Ramos (cell line): ENCODE data around the gene ROMO1.

ENCODE experiments used
- in situ Hi-C: fragments of 300-500 bp; cut with MboI; formaldehyde crosslinking; loops from one replicate; pipeline ENCODE4 v1.14.3; 2022; ENCODE audit warnings: low sequenced_read_pairs; ENCODE audit not compliant: unreplicated experiment

ROMO1 gene

DNA sequence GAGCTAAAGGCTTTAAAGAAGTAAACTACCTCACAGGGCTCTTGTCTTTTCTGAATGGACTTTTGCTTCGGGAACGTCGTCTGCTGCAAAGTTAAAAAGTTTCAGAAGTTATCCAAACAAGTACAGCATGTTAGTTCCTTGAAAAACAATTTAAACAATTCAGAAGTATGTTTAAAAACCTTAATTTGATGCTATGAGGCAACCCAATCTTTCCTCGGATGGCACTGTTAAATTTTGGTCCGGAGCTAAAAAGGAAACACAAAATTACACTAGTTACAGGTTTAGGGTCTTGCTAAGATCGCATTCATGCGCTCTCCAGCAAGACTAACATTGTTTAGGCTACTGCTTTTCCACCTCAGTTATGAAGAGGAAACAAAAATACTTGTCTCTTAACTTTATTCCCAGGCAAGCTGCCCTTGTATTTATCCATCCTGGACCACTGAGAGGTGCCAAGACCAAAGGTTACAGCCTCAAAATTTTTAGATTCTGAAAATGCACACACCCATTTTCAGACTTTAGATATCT lies 30.1 kb downstream of the ROMO1 start:
- in situ Hi-C loops: no loop called here

DNA sequence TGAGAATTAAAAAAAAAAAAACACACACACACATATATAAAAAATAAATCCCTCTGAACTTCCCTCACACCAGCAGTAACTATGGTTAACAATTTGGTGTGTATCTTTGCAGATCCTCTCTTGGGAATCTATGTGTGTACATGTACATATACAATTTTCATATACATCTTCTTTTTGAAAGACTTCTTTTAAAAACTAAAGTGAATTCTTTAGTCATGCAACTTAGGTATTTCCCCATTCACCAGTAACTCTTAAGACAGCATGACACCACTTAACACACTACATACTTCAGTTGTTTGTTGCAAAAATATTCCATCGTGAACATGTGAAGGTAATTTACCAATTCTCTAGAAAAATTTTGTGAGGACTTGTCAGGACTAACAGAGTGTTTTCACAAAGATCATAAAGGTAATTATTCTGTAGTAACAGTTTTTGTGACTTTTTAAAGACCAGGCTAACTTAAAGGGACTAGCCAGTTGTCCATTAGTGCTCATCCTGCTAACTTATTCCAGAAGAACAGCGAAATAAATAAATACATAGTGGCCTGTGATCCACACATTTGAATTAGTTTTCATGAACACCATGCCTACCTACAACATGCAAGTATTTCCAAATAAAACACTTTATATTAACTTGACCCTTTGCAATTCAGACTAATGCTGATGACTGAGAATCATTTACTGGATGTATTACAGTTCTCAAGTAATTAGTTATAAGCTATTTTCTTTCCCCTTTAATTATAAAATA lies 30.8 kb downstream of the ROMO1 start:
- in situ Hi-C loops: no loop called here

DNA sequence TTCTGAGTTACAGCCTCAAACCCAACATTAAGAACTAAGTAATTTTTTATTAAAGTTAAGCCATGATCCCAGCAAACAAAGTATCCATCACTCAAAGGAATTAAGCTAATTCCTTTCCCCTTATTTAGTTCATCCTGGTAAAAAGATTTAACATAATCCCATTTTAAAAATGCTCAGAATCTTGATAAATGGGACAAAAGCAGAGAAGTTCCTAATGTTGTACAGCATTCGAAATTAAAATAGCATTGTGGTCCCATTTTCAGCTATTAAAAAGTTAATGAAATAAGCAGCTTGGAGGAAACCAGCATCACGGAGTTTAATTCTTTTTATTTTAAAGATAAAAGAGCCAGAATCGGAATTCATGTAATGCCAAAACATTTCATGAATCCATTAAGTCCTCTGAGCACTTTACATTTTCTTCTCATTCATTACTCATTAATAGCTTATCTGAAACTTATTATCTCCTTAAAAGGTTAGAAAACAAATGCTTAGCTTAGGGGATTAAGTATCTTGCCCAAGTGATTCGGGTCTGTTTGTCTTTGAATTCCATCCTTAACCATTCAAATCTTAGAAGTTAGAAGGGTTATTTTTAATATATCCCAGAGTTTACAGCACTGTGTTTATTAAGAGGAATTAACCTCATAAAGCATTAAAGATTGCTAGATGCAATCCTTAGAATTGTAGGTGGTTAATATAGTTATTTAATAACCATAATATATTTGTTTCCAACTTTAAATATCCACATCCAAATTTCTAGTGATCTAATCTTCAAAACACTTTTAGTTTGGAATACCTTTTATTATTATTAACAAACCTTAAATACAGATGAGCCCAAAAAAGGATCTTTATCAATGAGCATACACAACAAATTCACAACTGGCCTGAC lies 31.6 kb downstream of the ROMO1 start:
- in situ Hi-C loops: no loop called here

DNA sequence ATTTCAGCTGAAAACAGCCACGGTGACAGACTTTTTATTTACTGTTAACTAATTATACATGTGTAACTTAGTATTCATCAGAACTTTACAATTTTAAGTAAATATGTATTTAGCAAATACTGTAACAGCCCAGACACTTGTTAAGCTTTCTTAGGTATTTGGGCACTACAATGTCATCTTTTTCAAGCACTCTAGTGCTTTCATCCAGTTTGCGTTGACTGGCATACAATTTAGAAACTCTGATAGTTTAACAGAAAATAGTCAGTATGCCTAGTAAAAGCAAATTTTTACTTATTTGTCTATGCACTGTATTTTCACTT lies 32.2 kb downstream of the ROMO1 start:
- in situ Hi-C loops: no loop called here

DNA sequence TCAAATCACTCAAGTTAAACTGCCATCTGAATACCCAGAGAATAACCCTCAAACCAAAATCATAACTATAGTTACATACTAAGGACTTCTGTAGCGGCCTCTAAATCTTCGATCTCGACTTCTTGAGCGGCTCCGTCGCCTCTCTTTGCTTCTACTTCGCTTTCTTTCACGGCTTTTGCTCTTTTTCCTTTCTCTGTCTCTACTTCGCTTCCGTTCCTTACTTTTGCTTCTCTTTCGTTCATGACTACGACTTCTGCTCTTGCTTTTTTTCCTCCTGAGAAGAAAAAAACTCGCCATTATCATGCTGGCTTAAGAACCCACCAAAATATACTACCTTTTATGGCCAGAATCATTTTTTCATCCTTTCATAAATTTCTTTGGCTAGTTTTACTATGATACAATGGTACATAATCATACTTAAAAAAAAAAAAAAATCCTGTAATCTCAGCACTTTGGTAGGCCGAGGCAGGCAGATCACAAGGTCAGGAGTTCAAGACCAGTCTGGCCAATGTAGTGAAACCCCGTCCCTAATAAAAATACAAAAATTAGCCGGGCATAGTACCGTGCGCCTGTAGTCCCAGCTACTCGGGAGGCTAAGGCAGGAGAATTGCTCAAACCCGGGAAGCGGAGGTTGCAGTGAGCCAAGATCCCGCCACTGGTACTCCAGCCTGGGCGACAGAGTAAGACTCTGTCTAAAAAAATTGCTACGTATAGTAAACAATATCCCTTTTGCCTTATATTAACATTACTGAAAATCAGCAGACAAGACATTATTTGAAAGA lies 32.8 kb downstream of the ROMO1 start:
- in situ Hi-C loops: no loop called here

DNA sequence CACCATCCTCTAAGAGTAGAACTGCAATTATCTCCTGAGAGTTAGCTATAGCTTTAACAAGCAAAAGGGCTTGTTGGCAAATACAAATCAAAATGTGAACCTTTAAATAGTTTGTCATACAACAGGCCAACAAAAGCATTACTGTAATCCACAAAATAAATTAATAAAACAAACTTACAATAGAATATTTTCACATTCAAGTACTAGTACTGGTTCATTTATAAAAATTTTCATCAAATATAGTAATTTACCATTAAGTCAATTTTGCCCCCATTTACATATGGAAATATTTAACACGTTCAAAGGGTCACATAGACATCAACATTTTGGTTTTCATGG lies 33.4 kb downstream of the ROMO1 start:
- in situ Hi-C loops: no loop called here

DNA sequence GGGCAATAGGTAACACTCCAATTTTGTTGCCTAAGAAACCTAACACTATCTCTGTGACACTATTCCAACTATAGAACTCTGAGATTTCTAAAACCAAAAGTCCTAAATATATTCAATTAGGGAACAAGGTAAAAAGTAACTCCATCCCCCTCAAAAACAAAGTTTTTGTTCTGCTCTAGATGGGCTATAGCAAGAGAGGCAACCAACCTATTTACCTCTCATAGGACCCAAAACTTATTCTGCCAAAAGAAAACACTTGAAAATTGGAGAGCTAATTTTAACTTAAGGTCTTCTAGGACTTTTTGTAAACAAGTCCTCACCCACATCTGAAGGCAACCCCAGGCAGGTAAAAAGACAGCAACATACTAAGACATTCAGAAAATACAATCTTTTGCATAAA lies 35.2 kb downstream of the ROMO1 start:
- in situ Hi-C loops: no loop called here

DNA sequence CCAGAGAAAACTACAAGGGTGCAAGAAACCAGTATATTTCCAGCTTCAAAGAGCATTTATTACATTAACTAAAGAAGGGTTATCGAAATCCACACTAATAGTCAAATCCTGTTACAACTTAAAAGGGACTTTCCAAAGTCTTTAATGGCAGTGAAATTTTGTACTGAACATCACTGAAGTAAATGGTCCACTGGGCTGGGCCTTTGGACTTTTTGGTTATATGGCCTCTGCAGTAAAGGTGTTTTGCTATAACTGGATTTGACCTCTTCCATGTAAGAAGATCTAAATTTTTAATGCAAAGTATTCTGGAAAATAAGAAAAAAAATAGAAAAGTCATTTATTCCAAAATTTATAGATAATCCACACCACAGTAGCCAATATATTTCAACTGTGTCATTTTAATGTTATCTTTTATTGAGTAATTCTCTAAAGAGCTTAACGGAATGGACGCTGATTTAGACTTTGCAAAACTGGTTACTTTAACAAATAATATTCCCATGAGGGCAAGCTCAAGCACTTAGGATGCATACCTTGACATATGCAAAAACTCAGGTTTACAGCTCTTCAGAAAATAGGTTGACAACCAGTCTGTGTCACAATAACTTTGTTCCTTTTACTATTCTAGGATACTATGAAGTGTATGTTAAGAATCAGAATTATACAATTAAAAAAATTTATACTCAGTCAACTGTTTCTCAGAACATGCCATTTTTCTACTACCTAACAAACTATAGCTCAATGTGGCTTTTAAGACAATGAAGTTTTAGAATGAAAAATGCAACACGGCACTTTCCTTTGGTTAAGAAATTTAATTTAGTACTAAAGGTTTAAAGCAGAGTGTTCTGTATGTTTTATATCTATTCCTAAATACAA lies 35.8 kb downstream of the ROMO1 start:
- in situ Hi-C loops: no loop called here

DNA sequence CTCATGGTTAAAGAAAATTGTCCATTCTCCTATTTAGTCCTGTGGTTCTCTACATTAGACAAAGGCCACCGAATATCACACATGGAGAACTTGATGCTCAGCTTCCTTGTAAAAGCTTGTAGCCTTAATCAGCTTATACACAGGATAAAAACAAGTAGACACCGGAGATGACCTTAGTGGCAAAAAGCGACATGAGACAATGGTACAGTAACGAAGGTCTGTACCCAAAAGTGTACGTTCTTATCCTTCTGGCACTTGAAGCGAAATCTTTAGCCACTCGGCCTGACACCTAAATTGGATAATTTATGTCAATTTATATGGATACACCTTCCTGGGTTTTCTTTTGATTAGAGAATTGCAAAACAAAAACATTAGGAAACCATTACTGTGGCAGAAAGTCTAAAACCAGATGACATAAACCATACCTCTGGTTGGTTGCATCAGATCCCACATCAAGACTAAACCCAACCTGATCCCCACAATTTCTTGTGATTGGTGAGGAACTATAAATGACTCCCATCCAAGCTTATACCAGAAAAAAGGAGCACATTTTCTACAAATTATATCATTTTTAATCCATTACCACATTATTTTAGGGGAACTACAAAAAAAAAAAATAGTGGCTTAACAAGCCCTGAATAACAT lies 36.7 kb downstream of the ROMO1 start:
- in situ Hi-C loops: no loop called here

DNA sequence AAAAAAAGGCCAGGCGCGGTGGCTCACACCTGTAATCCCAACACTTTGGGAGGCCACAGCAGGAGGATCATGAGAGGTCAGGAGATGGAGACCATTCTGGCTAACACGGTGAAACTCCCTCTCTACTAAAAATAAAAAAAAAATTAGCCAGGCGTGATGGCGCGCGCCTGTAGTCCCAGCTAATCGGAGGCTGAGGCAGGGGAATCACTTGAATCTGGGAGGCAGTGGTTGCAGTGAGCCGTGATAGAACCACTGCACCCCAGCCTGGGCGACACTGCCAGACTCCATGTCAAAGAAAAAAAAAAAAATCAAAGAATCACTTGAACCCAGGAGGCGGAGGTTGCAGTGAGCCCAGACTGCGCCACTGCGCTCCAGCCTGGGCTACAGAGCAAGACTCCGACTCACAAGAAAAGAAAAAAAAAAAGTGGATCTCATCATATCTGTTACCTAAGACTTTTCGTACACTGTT lies 38.7 kb downstream of the ROMO1 start:
- in situ Hi-C loops: no loop called here

DNA sequence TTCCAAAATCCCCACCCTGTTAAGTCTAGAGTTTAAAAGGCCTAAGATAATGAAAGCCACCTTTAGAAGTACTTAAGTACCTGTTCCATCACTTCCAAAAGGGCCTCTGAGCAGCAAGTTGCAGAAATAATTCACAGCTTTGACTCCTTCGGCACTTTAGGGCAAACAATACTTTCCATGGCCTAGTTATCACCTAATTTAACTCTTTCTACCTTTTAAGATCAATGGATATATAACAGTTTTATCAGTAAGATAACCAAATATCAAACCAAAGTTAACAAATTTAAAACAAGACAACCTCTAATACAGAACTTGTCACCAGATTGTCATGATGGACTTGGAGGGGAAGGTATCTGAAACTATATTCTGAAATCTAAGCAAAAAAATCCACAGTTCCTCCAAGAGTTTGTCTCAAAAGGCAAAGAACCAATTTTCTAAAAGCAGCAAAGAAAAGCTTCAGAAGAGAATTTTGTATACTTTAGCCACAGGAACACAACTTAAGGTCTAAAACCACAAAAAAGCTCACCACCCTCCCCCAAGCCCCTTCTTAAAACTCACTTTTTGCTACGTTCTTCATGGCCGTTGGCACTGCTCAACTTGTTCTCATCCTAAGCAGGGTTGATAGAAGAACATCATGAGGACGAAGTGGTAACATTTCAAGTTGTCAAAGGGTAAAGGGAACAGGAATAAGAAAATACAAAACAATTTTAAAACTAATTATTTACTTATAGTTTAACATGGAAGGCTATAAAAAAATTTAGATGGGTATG lies 39.4 kb downstream of the ROMO1 start:
- in situ Hi-C loops: no loop called here

DNA sequence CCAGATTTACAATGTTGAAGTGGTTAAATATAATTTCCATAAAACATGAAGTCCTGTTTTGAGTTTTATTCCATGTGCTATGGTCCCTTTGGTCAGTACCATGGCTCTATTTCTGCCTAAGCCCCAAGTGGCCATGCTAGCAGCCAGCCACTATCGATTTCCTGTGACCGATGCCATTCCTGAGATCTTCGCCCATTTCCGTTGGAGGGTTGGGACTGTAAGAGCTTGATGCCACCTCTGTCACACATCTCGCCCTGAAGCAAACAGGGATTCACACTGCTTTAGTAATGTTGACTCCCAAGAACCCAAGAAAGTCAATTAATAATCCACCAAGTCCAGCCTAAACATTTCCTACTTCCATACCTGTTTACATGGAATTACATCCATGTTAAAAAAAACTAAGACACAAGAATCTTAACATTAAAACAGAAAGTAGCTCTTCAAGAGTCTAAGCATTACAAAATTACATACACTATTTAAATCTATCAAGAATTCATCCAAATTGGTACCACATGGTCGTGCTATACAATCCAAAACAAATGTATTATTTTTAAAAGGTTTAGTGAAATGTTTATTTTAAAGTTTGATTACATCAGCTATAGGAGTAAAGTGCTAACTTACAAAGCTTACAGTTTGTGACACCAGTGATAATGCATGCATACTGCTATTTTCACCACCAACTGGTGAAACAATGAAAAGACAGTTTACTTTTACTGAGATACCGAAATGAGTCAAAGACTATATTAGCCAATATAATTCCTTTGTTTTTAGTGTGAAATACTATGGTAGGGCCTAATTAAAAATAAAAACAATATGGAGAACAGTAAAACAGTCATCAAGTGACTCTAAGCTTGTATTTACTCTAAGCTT lies 40.3 kb downstream of the ROMO1 start:
- in situ Hi-C loops: no loop called here

DNA sequence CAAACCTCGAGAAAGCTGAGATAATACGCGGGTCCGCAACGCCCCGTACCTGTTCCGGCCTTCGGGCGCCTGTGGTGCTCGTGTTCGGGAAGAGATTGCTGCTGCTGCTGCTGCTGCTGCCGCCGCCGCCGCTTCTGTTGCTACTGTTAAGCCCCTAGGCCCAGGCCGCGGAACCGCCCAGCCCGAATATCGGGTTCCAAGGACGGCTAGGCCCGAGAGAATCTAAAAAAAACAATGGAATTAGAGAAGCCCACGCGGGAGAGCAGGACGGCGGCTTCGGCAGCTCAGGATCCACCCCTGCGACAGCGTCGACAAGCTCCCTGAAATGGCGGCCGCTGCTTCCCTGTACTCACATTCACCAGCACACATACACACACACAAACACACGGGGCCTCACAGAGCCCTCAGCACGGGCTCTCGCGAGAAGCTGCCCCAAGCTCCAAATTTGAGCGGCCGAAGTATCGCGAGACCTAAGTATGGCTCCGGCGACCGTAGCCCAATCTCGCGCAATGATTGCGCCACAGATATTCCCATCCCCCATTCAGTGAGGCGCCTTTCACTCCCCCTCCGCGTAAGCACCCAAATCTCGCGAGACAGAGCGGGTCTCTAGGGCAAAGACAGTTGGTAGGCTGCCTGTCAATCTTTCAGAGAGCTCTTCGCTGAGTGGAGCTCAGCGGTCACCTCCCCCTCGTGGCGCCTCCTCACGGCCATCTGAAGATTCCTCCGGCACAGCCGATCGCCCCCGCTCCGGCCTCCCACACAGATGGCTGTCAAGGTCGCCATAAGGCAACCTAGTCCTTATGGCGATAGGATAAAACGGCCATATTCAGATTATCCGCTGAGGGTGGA lies 42.9 kb downstream of the ROMO1 start, which contains the start of gene RBM39:
Gene RBM39, minus strand, starts transcription at position 369 of the 849 bp plus-strand sequence. CDS start 1,386 bp downstream, outside the sequence.
- in situ Hi-C loops: no loop called here

DNA sequence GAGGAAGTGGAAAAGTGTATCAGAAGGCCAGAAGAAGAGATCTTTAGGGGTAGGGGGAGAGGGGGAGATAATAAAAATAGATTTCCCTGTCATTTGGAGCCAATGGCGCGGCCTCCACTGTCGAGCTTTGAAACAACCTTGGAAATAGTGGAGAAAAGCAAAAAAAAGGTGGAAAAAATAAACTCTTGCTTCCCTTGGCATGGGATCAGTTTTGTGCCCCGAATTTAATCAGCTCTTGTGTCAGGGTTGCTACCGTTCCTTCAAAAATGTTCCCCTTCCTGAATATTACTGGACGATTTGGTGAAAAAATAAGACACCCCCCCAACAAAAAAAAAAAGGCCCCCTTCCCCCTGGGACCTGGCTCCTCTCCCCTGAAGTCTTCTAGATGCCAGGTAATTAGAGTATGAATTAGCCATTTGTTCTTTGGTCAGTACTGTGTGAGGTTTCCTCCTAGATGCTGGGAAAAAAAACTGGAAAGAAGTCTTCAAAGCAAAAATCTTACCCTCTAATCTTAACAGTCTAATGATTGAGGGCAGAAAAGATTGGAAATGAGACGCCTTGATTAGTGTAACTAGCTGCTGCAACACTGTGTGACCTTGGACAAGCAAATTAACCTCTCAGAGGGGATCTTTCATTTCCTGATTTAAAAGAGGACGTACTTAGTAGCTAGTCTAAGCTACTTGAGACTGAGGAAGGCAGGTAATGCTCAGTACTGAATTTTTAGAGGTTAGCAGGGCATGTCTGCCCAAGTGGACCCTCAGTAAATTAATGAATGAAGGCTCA lies 43.7 kb downstream of the ROMO1 start:
- in situ Hi-C loops: no loop called here

DNA sequence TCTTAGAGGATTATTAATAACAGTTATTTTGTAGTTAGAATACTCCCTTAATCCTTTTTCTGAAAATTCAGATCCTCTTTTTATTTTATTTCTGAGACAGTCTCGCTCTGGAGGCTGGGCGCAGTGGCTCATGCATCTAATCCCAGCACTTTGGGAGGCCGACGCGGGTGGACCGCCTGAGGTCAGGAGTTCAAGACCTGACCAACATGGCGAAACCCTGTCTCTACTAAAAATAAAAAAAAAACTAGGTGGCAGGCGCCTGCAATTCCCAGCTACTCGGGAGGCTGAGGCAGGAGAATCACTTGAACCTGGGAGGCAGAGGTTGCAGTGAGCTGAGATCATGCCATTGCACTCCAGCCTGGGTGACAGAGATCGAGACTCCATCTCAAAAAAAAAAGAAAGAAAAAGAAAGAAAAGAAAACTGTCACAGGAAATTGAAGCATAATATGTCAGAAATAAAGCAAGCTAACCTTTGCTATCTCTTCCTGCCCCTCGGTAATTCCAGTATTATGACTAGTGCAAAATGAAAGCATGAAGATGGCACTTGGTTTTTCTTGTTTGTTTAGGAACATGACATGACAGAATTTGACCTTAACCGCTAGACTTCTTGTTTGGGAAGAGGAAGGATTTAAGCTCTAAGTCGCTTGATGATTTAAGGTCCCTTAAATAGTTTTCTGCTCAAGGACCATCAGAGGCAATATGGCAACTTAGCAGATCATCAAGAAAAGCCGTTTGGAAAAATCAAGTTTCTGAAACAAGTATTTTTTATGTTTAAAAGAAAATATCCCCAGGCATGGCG lies 44.7 kb downstream of the ROMO1 start:
- in situ Hi-C loops: no loop called here
